ENCODE measurements around the gene TCF15. TPM values are rescaled to one million over a fixed set of nuclear protein-coding genes. Genes with fewer than 3 reads are reported as not detected.
A peak's percentile ranks its signal among the peaks of the same experiment; 100 is the strongest.

The TCF15 gene
- total and polyA plus RNA-seq, 2 of the 13 experiments (the other 11 are each of a cell fraction or from before 2014, with no cell fraction given): not detected

DNA sequence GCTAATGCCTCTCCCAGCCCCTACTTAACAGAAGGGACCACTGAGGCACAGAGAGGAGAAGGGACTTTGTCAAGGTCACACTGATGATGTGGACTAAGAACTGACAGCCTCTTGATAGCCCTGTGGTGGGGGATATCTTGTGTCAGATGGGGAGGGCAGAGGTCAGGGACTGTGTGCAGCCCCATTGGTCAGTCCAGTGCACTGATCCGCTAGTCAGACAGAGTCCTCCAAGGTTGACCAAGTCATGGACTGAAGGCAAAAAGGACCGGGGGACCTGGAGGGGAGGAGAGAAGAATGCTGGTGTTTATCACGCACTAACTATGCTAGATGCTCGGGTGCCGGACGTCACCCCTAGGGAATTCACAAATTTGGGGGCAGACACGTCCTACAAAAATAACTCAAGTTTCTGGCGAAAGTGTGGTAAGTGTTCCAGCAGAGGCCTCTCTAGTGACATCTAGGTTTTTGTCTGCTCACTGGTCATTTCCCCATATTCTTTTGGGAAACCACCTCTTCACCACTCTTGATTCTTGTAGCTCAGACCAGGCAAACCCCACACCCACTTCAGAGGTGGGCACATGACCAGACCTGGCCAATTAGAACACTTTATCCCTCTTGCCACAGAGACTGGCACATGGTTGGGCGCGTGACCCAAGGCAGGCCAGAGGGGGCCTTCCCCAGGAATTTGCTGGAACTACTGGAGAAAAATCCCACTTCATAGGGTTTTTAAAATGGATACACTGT is 21.0 kb downstream of the TCF15 start (continued):
- peak; percentile 58 for TF ChIP-seq NFYC (CRISPR knock-in tag; IDR thresholded peaks at IDR 0.05)
- TF ChIP-seq, protein P1, sequence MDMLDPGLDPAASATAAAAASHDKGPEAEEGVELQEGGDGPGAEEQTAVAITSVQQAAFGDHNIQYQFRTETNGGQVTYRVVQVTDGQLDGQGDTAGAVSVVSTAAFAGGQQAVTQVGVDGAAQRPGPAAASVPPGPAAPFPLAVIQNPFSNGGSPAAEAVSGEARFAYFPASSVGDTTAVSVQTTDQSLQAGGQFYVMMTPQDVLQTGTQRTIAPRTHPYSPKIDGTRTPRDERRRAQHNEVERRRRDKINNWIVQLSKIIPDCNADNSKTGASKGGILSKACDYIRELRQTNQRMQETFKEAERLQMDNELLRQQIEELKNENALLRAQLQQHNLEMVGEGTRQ (IDR thresholded peaks at IDR 0.05; ENCODE audit: low read depth, low read length): peak; percentile 58
- TF ChIP-seq, protein P1 (CRISPR knock-in tag; IDR thresholded peaks at IDR 0.05; ENCODE audit: borderline replicate concordance): peak; percentile 41; the same call in 1 of the 2 replicates
- no peak for TF ChIP-seq NCOR1 (IDR thresholded peaks at IDR 0.05; ENCODE audit: borderline replicate concordance, low read length)

DNA sequence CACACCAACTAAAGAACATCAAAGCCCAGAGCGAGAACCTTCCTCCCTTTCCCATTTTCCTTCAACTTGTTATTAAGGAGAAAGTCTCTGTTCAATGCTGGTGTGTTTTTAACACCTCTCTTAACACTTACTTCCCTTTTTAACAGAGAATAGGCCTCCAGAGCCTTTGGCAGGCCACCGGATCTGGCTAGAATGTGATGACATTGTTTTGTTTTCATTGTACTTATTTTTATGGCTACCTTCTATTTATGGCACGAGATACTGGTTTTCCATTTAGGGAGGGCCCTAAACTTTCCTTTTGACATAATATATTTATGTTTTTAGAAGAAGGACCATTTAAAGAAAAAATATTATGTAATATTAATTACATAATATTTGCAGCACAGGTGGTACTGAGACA is 21.6 kb downstream of the TCF15 start:
- BruUV-seq (replicated peaks): no TSS peak
- ATAC-seq (no peak), FAIRE-seq (no peak), DNase-seq (ENCODE audit: low spot score) (no peak)
- H3K9me3 ChIP-seq (ENCODE audit: low read length): no peaks in the 10 kb centered on the region
- H2AFZ ChIP-seq (ENCODE audit: low read length): no peak overlapping the region
- CTCF ChIA-PET (ENCODE audit: low intra/inter-chr PET ratio, low total read pairs): no interaction called here
- WGBS (ENCODE audit: low lambda C conversion rate): 2% methylated on average over 3 of the region's 3 CpGs
- no peak overlapping the region for H3K9ac ChIP-seq (ENCODE audit: insufficient read depth, low read depth, low read length)
- in situ Hi-C loops (cut with HindIII; ENCODE audit: extremely low pct_ligation_motif_present, low pct_unique_long_range_greater_than_20kb) (no loop called here), intact Hi-C loops (cut with micrococcal nuclease; ENCODE audit: unreplicated experiment) (no loop called here)
- H3K79me2 ChIP-seq (ENCODE audit: insufficient read depth, low read length): no peaks in the 10 kb centered on the region
- H4K20me1 ChIP-seq (ENCODE audit: insufficient read depth, low read length): no peaks in the 10 kb centered on the region
- POLR2A ChIA-PET: no interaction called here
- no peak overlapping the region for H3K27ac ChIP-seq (ENCODE audit: extremely low read length, insufficient read depth, low read length)
- H3K4me2 ChIP-seq (ENCODE audit: low read depth, low read length): no peak overlapping the region
- H3K4me1 ChIP-seq (ENCODE audit: insufficient read depth, low read length): peaks cover 8% of the 10 kb centered on the region; the same call in 1 of the 2 replicates
- no peak overlapping the region for H3K4me3 ChIP-seq (replicated peaks in 1 of 3; ENCODE audit: insufficient read depth in 1 of 3, low read depth in 2 of 3, low read length in 3 of 3)
- peaks cover 1 to 25% of the 10 kb centered on the region in 2 experiments; a peak in 4 of 5 replicates for H3K27me3 ChIP-seq (ENCODE audit: control insufficient read depth in 1 of 2, insufficient read depth in 2 of 2, low read length in 2 of 2)
- TF ChIP-seq SALL1 (CRISPR knock-in tag; IDR thresholded peaks at IDR 0.05) (no peak), SAP130 (CRISPR knock-in tag; IDR thresholded peaks at IDR 0.05; ENCODE audit: low read depth) (no peak)
- H3K36me3 ChIP-seq (replicated peaks in 1 of 2; ENCODE audit: control insufficient read depth in 1 of 2, insufficient read depth in 2 of 2, low read length in 2 of 2): no peaks in the 10 kb centered on the region

All from HepG2 (cell line).